Astrocyte (in vitro differentiated cells and primary cell): ENCODE data around the gene HRCT1.

Source experiments
- CTCF ChIP-seq: IDR thresholded peaks from 2 replicates; pipeline ENCODE4 v1.5.1; 2011; ENCODE audit warnings: low read depth, mild to moderate bottlenecking, inconsistent platforms, low read length, moderate library complexity; ENCODE audit not compliant: insufficient read depth
- EZH2 ChIP-seq: IDR thresholded peaks from 2 replicates; pipeline ENCODE4 v1.6.1; 2012; ENCODE audit warnings: mild to moderate bottlenecking, low read length, inconsistent platforms; ENCODE audit not compliant: insufficient read depth

GRCh38 chr9:35909274-35909673, 3.3 kb downstream of the HRCT1 start, which contains the start of gene SPAAR:
- no peak for TF ChIP-seq EZH2
- TF ChIP-seq CTCF, result no peak
